ENCODE data around the gene VSIG2. TPM values are rescaled to one million over a fixed set of nuclear protein-coding genes. Genes with fewer than 3 reads are reported as not detected.
A peak's percentile ranks its signal among the peaks of the same experiment; 100 is the strongest.

Gene VSIG2
- total RNA-seq, 4 donors from 2014 or later: 0.58 to 3.2 (median 1.2) TPM; not detected in 1

DNA sequence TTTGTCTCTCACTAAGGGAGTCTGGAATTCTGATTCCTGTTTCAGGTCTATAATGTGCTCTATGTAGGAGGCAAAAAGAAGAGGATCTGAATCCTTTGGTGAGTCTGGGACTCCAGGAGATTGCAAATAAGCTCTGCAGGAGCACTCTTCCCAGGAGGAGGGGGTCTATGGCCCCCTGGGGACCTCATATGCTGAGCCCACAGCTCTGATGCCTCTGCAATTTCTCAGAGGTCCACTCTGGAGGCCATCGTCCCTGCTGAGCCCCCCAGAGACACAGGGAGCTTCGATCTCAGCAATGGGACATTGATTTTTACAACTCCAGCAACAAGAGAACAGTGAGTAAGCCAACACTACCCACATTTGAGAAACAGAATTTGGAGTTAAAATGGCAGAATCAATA lies 32.5 kb downstream of the VSIG2 start:
- H3K9me3 ChIP-seq: no peaks in the 10 kb centered on the region
- H3K4me1 ChIP-seq: peaks cover 0 to 18% (median 6%) of the 10 kb centered on the region in 3 donors
- no peak overlapping the region for H3K27ac ChIP-seq
- TF ChIP-seq POLR2A (IDR thresholded peaks at IDR 0.05) (no peak), POLR2AphosphoS5 (IDR thresholded peaks at IDR 0.05) (no peak), EP300 (IDR thresholded peaks at IDR 0.05) (no peak)
- TF ChIP-seq, protein P1, sequence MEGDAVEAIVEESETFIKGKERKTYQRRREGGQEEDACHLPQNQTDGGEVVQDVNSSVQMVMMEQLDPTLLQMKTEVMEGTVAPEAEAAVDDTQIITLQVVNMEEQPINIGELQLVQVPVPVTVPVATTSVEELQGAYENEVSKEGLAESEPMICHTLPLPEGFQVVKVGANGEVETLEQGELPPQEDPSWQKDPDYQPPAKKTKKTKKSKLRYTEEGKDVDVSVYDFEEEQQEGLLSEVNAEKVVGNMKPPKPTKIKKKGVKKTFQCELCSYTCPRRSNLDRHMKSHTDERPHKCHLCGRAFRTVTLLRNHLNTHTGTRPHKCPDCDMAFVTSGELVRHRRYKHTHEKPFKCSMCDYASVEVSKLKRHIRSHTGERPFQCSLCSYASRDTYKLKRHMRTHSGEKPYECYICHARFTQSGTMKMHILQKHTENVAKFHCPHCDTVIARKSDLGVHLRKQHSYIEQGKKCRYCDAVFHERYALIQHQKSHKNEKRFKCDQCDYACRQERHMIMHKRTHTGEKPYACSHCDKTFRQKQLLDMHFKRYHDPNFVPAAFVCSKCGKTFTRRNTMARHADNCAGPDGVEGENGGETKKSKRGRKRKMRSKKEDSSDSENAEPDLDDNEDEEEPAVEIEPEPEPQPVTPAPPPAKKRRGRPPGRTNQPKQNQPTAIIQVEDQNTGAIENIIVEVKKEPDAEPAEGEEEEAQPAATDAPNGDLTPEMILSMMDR (IDR thresholded peaks at IDR 0.05): no peak
- H3K27me3 ChIP-seq: peaks cover 94% of the 10 kb centered on the region
- ATAC-seq: no peak
- no peak overlapping the region for H3K4me3 ChIP-seq
- 47% methylated on average over 2 of the region's 2 CpGs; no CpG with 5 or more reads in 1 of the 2 donors for WGBS, 2 donors (ENCODE audit: low coverage in 1 of 2)
- H3K36me3 ChIP-seq: no peaks in the 10 kb centered on the region

DNA sequence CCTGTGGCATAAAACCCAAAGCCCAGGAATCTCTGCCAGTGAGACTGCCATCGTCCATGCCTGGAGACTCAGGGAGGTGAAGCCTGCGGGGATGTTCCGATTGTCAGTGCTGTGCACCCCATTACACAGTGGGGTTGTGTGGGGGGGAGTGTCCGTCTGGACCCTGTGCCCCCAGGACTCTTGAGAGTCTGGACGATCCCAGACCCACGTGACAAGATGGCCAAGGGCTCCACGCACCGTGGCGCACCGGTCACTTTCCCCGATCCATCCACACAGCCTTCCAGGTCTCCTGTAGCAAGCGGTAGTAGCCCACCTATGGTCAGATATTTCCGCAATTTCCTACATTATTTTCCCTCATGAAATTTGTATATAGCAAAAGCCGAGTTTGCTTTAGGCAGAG lies 33.3 kb downstream of the VSIG2 start:
- ATAC-seq: no peak
- no peak for TF ChIP-seq EP300 (IDR thresholded peaks at IDR 0.05)
- TF ChIP-seq, protein P1 (IDR thresholded peaks at IDR 0.05): no peak
- no peak for TF ChIP-seq POLR2A (IDR thresholded peaks at IDR 0.05)
- no peak for TF ChIP-seq POLR2AphosphoS5 (IDR thresholded peaks at IDR 0.05)
- Histone ChIP-seq H3K27ac (no peak overlapping the region), H3K4me3 (no peak overlapping the region), H3K27me3 (peaks cover 94% of the 10 kb centered on the region), H3K9me3 (no peaks in the 10 kb centered on the region), H3K4me1 (peaks cover 0 to 18% (median 6%) of the 10 kb centered on the region in 3 donors), H3K36me3 (no peaks in the 10 kb centered on the region)
- WGBS, 2 donors (ENCODE audit: low coverage in 1 of 2): 33 to 36% methylated on average over 8 to 10 of the region's 14 CpGs

DNA sequence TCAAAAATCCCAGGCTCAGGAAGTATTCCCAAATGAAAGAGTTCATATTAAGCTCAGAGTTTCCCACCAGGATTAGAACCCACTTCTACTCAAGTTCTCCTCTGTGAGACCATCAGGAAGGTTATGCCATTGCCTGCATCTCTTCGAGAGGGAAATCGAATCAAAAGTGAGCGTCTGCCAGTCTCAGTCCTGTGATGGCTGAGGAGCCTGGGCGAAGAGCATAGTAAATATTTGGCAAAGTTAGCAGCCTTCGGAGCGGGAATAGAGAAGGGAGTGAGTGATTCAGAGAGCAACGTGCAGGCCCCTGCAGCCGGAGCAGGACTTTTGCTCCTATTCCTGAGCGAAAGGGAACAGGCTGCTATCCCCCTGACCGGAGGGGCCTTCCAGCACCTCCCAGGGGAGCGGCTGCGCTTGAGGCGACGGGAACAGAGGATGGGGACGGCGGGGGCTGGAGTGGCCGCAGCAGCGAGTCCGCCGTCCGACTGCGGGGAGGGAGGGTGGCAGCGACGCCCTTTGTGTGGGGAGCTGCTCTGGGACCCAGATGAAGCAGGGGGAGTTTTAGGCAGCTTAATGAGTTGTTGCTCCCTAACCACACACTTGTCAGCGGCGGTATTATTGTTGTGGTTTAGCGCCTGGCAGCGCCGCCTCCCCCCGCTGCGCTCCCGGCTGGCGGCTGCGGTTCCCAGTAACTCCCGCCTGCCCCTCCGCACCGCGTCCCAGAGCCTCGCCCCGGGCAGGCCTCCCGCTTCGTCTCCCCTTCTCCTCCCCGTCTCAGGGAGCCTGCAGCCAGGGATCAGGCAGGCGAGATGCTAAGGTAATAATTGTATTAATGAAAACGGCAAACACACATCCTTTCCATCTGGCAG lies 34.0 kb downstream of the VSIG2 start:
- no peak for TF ChIP-seq POLR2AphosphoS5 (IDR thresholded peaks at IDR 0.05)
- TF ChIP-seq, protein P1 (IDR thresholded peaks at IDR 0.05): no peak
- TF ChIP-seq POLR2A (IDR thresholded peaks at IDR 0.05): no peak
- no peak for TF ChIP-seq EP300 (IDR thresholded peaks at IDR 0.05)
- ATAC-seq: peak; percentile 37
- Histone ChIP-seq H3K27ac (peak overlapping the region in 3 of 4 donors; percentile 26 to 48 (median 29)), H3K36me3 (no peaks in the 10 kb centered on the region), H3K4me3 (peak overlapping the region; percentile 4 to 50), H3K4me1 (peaks cover 0 to 18% (median 6%) of the 10 kb centered on the region in 3 donors), H3K9me3 (no peaks in the 10 kb centered on the region), H3K27me3 (peaks cover 90% of the 10 kb centered on the region)
- WGBS, 2 donors (ENCODE audit: low coverage in 1 of 2): 0% methylated on average over 9 of the region's 45 CpGs

DNA sequence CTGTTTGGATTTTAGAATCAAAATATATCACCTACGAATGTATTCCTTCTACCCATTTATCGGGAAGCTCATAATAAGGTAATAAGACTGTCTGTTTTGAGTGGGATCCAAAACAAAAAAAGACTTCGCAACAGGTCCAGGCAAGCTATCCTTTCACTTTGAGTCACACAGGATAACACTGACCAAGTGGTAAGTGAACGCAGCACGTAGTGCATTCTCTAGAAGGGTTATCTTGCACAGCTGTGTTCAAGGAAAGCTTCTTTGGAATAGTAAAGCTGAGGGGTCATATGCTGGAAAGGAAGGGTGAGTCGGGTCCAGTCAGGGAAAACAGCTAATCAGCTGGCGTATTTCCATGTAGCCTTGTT lies 34.7 kb downstream of the VSIG2 start:
- peak overlapping the region in 3 of 4 donors; percentile 14 to 29 (median 26) for H3K27ac ChIP-seq
- no peak for TF ChIP-seq POLR2AphosphoS5 (IDR thresholded peaks at IDR 0.05)
- ATAC-seq: no peak

DNA sequence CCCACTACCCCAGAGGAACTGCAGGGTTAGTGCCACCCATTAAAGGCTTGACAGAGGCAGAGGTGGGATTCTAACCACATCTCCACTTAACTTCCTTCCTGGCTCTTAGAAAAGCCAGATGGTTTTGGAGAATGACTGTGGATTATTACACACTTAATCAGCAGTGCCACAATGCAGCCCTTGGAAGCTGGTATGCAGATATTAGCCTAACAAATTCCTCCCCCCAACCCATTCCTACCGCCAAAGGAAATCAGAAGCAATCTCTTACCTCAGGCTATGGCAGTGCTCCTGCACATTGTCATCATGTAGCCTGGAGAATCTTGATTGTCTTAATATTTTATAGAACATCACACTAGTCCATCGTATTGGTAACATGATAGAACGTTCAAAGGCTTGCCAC lies 35.5 kb downstream of the VSIG2 start:
- no peak for ATAC-seq
- Histone ChIP-seq H3K4me1 (peaks cover 0 to 18% (median 6%) of the 10 kb centered on the region in 3 donors), H3K9me3 (no peaks in the 10 kb centered on the region), H3K4me3 (no peak overlapping the region), H3K27ac (no peak overlapping the region), H3K36me3 (no peaks in the 10 kb centered on the region), H3K27me3 (peaks cover 75% of the 10 kb centered on the region)
- TF ChIP-seq EP300 (IDR thresholded peaks at IDR 0.05) (no peak), POLR2A (IDR thresholded peaks at IDR 0.05) (no peak), POLR2AphosphoS5 (IDR thresholded peaks at IDR 0.05) (no peak)
- TF ChIP-seq, protein P1 (IDR thresholded peaks at IDR 0.05): no peak
- 57 to 86% methylated on average over 1 to 3 of the region's 3 CpGs for WGBS, 2 donors (ENCODE audit: low coverage in 1 of 2)

More for the DNA sequence above, 34.7 kb downstream of the VSIG2 start:
- Histone ChIP-seq H3K27me3 (peaks cover 83% of the 10 kb centered on the region), H3K4me3 (peak overlapping the region in 1 of 2 donors; percentile 50), H3K36me3 (no peaks in the 10 kb centered on the region), H3K4me1 (peaks cover 0 to 18% (median 6%) of the 10 kb centered on the region in 3 donors), H3K9me3 (no peaks in the 10 kb centered on the region)
- 33 to 45% methylated on average over 6 to 7 of the region's 7 CpGs for WGBS, 2 donors (ENCODE audit: low coverage in 1 of 2)

Data from gastroesophageal sphincter (tissue), 4 donors.